Stimulated activated CD4-positive, alpha-beta T cell treated with anti-CD3 and anti-CD28 coated beads, Interleukin-15, amount 100 ng/mL, for 24 hours (primary cell): Measurements from ENCODE around the gene COPS2.

Experiments used
- DNase-seq: peaks from one replicate; pipeline ENCODE4 v3.0.0-alpha.2; 2020

COPS2 gene

DNA sequence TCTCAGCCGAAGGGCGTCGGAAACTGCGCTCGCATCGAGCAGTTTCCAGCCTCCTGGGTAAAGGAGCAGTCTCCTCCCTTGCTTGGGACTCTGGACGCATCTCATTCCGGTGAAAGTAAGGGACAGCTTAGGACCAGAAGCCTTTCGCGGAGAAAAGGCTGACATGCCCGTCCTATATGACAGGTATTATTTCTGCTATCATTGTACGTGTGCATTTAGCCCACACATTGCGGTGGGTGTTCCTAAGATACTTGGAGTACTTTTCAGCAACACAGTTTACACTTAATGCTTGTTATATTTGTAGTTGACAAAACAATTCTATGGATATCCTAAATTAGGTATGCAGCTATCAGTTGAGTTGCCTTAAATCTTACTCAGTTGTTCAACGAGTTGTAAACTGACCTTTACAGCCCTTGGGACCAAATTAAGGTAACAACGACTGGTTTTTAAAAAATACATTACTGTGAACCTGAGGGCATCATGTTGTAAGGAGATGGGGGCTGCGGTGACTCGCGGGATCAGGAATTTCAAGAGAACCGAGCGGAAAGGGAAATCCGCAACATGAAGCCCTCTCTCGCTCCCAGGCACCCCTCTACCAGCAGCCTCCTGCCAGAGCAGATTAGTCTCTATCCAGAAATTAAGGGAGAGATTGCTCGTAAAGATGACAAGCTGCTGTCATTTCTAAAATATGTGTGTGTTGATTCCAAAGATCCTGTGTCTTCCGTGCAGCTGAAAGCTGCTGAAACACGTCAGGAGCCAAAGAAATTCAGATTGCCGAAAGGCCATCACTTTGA, 632 bp upstream of the COPS2 start:
- DNase-seq: no peak

DNA sequence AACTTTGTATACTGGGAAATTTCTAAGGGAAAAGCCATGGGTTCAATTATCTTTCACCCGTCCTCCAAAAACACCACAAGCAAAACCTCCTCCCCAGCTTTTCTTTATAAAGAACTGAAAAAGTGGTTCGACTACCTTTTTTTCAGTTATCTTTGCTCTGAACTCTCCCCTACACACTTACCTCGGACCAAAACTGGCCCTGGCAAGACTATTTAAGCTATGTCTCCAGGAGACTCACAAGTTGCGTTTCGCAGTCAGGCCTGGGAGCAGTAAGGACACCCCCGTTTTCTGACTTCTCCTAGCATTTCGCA, 645 bp downstream of the COPS2 start:
- DNase-seq: no peak

DNA sequence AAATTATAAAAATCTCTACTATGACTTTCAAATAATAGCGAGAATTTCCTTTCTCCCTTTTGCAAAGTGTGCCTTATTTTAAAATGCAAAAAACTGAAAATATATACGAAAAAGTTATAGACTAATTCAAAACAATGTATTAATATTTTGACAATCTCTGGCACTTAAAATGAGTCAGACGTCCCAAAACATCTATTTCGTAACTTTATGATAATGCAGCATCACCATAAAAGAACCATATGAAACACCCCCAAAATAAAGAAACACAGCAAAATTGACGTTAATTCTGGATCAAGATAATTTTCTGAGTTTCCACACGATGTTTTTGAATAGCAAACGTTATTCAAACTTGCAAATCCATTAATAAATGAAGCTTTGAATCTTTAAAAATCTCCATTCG, 1.0 kb downstream of the COPS2 start:
- no peak for DNase-seq

DNA sequence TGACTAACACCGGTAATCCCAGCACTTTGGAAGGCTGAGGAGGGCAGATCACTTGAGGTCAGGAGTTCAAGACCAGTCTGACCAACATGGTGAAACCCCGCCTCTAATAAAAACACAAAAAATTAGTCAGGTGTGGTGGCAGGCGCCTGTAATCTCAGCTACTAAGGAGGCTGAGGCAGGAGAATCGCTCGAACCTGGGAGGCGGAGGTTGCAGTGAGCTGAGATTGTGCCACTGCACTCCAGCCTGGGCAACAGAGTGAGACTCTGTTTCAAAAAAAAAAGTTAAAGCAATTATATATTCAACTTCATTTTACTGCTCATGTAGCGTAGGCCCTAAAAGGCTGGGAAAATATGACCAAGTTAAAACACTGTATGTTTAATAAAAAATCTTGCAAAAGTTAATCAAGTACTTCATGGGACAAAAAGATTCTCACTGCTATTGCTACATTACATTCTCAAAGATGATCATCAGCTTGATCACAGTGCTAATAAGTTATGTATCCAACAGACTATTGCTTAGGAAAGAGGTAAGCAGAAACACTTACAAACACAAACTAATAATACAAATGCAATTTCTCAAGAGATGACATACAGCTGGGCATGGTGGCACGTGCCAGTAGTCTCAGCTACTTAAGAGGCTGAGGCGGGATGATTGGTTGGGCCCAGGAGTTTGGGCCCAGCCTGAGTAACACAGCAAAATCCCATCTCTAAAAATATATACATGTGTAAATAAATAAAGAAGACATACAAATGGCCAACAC, 2.7 kb downstream of the COPS2 start:
- no peak for DNase-seq

DNA sequence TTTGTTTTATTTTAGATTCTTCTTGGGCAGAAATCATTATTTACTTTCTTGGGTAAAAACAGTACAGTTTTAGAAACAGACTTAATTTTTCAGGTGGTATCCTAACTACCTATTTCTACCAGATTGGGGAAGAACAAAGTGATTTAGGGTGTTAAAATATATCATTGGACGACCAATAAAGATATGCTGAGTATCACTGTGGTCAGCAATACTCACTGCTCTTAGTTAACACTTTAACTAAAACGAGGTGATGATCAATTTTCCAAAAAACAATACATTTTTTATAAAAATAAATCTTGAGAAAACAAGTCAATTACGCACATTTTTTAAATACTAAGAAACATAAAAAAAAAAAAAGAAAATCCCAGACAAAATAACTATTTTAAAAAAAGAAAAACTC, 3.6 kb downstream of the COPS2 start:
- no peak for DNase-seq

DNA sequence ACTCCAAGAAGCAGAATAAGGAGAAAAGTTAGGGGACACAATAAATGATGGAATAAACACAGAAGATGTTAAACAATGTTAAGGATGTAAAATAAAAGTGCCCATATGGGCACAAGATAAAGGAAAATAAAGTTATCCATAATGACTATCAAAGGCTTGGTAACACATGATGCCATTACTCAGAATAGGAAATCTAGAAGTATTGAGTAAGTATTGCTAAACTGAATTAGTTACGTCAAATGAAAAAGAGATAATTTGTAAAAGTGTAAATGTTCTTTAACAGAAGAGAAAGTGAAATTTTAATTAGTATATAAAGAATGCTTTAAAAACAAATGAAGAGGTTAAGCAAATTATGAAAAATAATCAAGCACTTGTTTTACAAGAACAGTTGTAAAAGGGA, 6.7 kb downstream of the COPS2 start:
- DNase-seq: no peak

DNA sequence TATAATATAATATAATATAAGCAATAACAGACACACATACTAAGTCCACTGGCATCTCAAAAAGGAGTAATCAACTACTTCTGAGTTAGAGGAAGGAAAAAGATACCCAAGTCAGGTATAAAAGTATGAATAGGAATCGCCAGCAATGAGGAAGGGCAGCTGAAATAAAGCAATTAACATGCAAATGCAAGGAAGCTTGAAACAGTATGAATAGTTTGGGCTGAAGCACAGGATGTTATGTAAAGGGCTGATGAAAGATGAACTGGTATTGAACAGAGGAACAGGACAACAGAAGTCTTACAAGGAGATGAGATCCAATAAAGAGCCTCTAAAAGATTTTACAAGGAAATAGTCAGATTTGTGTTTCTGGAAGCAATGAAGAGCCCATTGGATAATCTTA, 7.1 kb downstream of the COPS2 start:
- DNase-seq: no peak

DNA sequence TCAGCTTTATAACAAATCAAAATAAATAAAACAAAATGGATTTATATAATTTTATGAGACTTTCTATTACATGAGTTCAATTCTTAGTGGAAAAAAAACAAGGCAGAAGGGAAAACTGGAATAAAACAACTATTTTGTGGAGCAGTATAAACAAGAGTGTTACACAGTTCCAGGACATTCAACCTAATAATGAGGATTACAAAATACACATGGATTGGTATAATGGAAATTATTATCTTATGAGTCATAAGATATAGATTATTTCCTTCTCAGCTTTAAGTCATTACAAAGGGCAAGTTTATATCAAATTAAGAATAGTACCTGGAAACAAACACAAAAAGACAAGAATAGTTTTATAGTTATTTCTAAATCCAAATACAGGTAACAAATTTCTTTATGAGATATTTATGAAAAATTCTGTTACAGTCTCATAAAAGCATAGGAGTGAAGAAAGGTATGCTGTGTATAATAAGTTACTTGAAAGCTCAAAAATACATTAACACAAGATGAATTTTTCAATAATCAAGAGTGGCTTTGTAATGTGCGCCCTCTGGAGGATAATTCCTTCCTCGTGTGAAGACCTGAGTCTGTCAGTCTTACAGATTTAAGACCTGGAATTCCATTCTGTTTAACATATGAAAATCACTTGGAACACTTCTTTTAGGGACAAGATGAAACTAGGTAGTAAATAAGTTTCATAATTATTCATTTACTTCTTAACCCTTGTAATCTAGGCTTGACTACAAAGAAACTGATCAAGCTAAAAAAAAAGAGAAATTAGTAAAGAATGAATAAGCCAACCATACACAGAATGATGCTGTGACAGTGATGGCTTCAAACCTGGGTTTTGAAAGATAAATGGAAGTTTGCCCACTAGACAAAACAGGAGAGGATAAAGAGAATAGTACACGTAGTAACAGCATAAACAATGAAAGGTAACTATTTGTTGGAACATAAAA, 9.5 kb downstream of the COPS2 start:
- peak; percentile 15 for DNase-seq

DNA sequence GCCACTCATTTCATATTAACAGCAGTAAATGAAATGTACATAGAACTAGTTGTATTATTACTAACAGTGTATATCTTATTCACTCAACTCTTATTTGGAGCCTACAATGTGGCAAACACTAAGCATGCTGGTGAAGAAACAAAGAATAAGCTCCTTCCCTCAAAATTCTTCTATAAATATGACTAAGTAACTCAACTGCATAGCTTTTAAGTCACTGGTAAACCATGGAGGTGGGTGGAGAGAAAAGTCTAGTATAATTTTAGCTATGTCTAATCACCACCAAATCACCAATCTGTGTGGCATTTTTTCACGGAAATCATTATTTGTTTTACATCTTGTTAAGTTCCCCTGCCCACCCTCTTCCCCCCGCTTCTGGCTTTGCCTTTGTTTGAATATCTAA, 17.5 kb downstream of the COPS2 start:
- no peak for DNase-seq

DNA sequence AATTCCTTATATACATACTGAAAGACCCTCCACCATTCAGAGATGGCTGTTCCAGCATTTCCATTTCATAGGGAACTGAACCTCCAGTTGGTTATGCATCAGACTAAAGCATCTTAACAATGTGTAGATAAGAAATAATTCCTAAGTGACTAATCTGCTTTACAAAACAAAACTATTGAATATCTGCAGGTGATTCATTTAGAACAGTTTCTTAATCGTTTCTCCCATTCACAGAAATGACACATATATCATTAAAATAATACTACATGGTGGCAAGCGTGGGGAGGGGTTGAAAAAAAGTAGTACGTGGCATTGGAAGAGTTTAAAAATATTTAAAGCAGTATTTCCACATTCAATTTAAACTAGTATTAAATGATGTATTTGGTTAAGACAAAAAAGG, 19.5 kb downstream of the COPS2 start:
- no peak for DNase-seq

DNA sequence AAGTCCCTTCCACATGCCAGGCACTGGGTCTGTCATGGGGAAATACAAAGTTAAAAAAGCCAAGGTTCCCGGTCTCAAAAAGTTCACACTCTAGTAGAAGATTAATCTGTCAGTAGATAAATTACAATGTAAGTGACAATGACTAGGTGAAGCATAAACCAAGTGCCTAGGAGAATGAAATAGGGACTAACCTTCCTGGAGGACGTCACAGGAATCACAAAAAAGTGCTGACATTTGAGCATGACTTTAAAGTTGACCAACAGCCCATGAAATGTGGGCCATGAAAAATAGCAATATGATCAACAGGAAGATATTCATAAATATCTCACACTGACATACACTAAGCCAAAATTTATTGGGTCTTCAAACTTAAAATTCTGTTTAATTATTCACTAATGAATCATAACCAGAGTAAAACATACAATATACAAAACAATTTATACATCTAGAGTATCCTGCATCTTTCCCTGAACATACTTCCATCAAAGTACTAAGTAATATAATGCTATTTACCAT, 20.0 kb downstream of the COPS2 start:
- DNase-seq: no peak

DNA sequence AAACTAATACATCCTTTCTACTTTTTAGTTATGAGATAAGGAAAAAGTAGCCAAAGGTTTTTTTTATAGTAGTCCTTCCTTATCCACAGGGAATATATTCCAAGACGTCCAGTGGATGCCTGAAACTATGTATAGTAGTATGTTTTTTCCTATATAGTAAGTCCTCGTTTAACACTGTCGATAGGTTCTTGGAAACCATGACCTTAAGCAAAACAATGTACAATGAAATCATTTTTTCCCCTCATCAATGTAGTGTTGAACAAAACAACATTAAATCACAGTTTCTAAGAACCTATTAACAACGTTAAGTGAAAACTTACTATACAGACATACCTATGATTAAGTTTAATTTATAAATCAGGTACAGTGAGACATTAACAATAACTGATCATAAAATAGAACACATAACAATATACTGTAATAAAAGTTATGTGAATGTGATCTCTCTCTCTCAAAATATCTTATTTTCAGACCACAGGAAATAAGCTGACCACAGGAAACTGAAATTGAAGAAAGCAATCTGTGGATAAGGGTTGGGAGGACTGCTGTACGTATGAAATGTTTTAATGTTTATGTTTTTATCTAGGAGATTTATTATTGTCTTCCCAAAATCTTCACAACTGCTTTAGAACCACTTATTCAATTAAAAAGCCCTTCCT, 20.6 kb downstream of the COPS2 start:
- no peak for DNase-seq

DNA sequence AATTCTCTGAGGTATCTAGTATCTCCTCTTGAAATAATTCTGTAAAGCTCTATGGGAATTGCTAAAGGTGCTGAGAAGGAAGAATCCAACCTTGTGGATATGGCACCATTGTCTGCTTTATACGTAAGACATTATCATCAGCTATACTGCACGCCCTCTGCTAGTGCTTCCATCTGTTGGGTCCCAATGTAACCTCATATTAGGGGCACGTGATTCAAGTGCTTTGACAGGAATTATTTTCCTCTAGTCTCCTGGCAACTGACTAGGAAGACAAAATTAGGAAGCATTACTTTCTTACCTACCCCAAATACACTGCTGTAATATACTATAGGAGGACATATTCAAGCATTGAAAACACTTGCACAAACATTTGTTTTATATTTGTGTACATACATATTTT, 24.0 kb downstream of the COPS2 start:
- DNase-seq: no peak

DNA sequence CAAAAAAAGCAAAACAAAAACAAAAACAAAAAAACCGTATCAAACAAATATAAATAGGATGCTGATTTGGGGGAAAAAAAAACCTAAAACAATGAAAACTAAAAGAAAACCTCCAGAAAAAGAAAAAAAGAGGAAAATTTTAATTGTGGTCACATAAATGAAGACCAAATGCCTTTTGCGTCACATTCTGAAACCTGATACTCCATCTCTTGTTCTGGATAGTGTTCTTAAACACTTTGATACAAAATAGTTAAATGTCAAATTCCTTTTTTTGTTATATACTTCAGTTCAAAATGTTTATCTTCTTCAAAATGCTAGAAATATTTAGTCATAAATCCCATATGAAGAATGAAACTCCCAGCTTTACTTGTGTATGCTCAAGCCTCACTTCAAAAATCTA, 31.0 kb downstream of the COPS2 start:
- DNase-seq: no peak

DNA sequence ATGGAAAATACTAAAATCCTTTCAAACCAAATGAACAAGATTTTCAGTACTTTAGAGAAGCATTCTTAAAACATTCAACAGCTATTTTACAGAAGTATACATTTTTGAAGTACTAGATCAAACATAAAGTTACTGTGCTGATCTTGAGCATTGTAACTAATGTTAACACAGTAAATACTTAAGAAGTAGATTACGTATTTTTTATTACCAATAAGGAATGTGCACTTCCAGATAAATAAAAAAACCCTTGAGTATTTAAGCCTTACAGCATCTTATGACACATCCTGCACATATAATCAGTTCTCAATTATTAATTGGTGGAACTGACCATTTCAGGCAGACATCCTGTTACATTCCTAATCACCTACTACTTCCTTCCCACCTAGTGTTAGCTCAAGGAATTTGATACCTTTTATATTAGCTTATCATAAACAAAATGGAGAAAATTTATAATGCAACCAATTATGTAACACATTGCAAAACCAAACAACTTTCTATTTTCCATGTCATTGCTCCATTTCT, 32.8 kb downstream of the COPS2 start:
- no peak for DNase-seq

DNA sequence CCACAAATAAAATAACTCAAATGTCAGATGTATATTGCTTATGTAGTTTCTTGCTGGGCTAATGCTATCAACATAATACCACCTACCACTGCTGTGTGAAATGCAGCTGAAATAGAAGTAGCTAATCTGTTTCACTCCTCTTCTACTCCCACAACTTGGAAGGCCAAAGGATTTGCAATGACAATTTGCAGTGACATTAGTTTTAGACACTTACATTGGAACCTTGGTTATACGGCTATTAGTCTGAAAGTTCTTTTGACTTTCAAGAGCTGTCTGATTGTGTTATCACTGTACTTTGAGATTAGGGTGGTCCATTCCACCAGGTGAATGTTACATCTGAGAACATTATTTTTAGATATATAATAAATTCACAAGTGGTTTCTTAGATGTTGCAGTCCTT, 33.5 kb downstream of the COPS2 start:
- no peak for DNase-seq

DNA sequence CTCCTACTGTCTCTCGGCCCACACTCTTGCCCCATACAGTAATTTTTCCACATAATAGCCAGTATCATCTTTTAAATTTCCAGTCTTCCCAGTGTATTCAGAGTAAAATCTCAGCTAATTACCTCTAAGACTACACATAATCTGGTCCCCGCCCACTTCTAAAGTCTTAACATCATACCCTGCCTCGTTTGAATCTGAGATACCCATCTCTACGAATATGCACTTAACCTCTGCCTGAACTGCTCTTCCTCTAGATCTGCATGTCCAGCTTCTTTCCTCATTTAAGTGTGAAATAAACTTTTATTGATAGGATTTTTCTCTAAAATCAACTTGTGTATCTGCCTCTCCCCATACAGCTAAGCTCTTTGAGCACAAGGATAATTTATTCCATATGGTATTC, 34.6 kb downstream of the COPS2 start:
- no peak for DNase-seq

DNA sequence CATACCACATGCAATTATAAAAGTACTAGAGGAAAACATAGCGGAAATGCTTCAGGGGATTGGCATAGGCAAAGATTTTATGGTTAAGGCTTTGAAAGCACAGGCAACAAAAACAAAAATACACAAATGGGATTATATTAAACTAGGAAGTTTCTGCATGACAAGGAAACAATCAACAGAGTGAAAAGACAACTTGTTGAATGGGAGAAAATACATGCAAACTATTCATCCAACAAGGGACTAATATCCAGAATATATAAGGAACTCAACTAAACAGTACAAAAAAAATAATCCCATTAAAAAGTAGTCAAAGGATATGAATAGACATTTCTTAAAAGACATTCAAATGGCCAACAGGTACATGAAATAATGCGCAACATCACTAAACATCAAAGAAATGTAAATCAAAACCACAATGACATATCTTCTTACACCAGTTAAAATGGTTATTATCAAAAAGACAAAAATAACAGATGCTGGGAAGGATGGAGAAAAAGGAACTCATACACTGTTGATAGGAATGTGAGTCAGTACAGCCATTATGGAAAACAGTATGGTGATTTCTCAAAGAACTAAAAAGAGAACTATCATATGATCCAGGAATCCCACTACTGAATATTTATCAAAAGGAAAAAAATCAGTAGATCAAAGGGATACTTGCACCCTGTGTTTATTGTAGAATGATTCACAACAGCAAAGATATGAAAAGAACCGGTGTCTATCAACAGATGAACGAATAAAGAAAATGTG, 39.1 kb downstream of the COPS2 start:
- no peak for DNase-seq

DNA sequence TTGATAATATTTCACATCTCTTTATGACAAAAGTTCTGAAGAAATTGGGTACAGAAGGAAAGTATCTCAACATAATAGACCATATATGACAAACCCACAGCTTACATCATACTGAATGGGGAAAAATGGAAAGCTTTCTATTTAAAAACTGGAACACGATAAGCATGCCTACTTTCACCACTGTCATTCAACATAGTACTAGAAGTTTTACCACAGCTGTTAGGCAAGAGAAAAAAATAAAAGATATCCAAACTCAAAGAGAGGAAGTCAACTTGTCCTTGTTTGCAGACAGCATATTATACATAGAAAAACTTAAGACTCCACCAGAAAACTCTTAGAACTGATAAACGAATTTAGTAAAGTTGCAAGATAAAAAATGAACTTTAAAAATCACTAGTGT, 40.3 kb downstream of the COPS2 start:
- DNase-seq: no peak

DNA sequence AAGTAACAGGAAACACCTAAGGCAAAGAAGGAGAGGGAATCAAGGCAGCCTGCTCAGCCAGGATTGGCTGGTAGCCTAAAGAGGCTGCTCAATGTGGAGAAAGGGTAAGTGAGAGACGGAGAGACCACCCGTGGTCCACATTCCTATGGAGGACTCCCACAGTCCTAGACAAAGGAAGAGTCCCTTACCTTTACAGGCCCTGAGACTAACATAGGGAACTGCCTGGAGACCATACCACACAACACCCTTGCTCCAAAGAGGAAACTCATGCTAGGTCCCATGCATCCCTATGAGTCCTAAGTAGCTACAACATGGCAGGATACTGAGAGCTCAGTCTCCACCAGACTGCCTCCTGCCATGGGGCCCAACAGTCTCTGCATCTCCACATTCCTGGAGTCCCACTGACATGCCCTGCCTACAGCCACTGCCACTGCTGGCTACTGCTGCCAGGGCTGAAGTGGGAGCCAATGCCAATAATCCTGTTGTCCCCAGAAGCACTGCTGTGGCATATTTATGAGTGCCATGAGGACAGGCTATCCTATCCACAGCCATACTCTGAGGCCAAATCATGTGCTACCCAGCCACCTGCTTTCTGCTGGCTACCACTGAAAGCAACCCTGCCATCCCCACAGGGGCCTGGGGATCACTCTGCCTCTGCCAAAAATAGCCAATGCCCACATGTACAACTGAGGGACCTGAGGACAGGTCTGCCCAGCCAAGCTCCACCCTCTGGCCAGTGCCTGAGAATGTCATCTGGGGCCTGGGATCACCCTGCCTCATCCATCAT, 45.0 kb downstream of the COPS2 start:
- DNase-seq: no peak

DNA sequence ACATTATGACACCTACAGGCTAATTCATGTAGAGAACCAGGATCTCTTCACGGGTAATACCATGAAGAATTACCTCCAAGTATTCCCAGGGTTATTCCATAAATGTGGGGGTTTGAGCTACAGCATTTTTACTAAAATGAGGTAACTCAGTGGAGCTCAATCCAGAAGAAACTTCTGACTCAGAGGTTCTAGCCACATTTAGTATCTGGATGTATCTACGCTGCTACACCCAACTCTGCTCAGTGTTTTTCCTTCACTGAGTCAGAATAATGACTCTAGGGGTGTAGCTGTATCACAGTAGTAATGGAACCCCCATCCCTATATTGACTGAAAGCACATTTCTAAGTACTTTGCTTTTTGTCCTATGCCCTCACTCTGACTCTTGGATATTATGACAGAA, 52.4 kb downstream of the COPS2 start:
- DNase-seq: no peak
